DND-41 (cell line): ENCODE results near the gene DDX25.

Experiments used
- ATAC-seq: fragments of 200-7000 bp; cut with Tn5 transposase; 3 replicates; pipeline ENCODE4 v1.9.1; 2021; ENCODE audit warnings: low read depth; ENCODE audit not compliant: insufficient read depth
- DNase-seq: peaks from one replicate; pipeline ENCODE4 v3.0.0-alpha.2; 2020
- H2AFZ ChIP-seq: 2 replicates; pipeline ENCODE4 v1.6.0; 2012; ENCODE audit warnings: low read depth, low read length
- H3K27ac ChIP-seq: 2 replicates; pipeline ENCODE4 v1.5.1; 2012; ENCODE audit warnings: low read length, inconsistent platforms
- H3K27me3 ChIP-seq: fragments of 200-600 bp; sonication (generic); 2 replicates; pipeline ENCODE4 v1.6.0; 2012; ENCODE audit warnings: low read length, mild to moderate bottlenecking, inconsistent platforms; ENCODE audit not compliant: insufficient read depth, poor library complexity
- H3K36me3 ChIP-seq: 2 replicates; pipeline ENCODE4 v1.5.1; 2012; ENCODE audit warnings: low read length, inconsistent platforms; ENCODE audit not compliant: insufficient read depth
- H3K4me1 ChIP-seq: 2 replicates; pipeline ENCODE4 v1.5.1; 2012; ENCODE audit warnings: mild to moderate bottlenecking, low read length; ENCODE audit not compliant: insufficient read depth
- H3K4me2 ChIP-seq: 2 replicates; pipeline ENCODE4 v1.6.0; 2012; ENCODE audit warnings: mild to moderate bottlenecking, moderate library complexity, low read length, inconsistent platforms; ENCODE audit not compliant: insufficient read depth
- H3K4me3 ChIP-seq, 2 experiments: fragments of 200-600 bp in 1 of 2; shearing (Covaris generic) in 1 of 2; 2 replicates each; pipeline ENCODE4 v1.5.1; 2012 to 2016; ENCODE audit warnings: inconsistent platforms in 2 of 2, low read length in 2 of 2, mild to moderate bottlenecking in 2 of 2, low read depth in 1 of 2, moderate library complexity in 1 of 2
- H3K79me2 ChIP-seq: 2 replicates; pipeline ENCODE4 v1.6.0; 2012; ENCODE audit warnings: low read length, inconsistent platforms; ENCODE audit not compliant: insufficient read depth
- H3K9ac ChIP-seq: 2 replicates; pipeline ENCODE4 v1.6.0; 2012; ENCODE audit warnings: low read depth, mild to moderate bottlenecking, inconsistent platforms, low read length, moderate library complexity
- H3K9me3 ChIP-seq: 2 replicates; pipeline ENCODE4 v1.5.1; 2012; ENCODE audit warnings: low read length, moderate library complexity, mild to moderate bottlenecking, inconsistent platforms; ENCODE audit not compliant: insufficient read depth, severe bottlenecking
- H4K20me1 ChIP-seq: 2 replicates; pipeline ENCODE4 v1.6.0; 2012; ENCODE audit warnings: low read length; ENCODE audit not compliant: insufficient read depth
- EZH2 ChIP-seq: IDR thresholded peaks from 3 replicates; pipeline ENCODE4 v1.6.1; 2012; ENCODE audit warnings: borderline replicate concordance, low read depth, mild to moderate bottlenecking, moderate library complexity, low read length, inconsistent platforms; ENCODE audit not compliant: severe bottlenecking
- TF ChIP-seq, protein P1 (sequence below): IDR thresholded peaks from 2 replicates; pipeline ENCODE4 v1.5.1; 2012; ENCODE audit warnings: borderline replicate concordance, low read length, moderate library complexity, mild to moderate bottlenecking; ENCODE audit not compliant: poor library complexity, severe bottlenecking; ENCODE audit errors: extremely low read depth

DDX25 gene

DNA sequence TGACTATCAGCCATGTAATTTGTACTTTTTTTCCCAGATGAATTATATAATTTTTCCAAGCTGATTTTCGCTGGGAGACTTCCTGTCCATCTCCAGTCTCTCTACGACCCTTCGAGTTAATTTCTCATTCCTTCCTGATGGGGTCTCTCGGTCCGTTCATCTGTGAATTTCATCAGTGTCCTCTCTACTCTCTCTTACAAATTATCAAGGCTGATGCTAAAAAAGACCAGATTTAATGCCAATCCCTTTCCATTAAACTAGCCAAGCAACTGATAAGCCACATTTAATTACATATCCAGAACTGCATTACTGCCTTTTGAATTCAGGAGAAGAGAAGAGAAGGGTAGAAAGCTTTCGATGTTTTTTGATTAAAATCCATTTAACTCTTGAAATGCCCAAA is 67.3 kb downstream of the DDX25 start:
- no peak overlapping the region for H3K4me2 ChIP-seq
- H2AFZ ChIP-seq = no peak overlapping the region
- no peak overlapping the region for H3K9ac ChIP-seq
- H3K4me1 ChIP-seq = no peaks in the 10 kb centered on the region; the same call in 1 of the 2 replicates
- H3K9me3 ChIP-seq = no peaks in the 10 kb centered on the region
- TF ChIP-seq EZH2 = no peak
- TF ChIP-seq, protein P1, sequence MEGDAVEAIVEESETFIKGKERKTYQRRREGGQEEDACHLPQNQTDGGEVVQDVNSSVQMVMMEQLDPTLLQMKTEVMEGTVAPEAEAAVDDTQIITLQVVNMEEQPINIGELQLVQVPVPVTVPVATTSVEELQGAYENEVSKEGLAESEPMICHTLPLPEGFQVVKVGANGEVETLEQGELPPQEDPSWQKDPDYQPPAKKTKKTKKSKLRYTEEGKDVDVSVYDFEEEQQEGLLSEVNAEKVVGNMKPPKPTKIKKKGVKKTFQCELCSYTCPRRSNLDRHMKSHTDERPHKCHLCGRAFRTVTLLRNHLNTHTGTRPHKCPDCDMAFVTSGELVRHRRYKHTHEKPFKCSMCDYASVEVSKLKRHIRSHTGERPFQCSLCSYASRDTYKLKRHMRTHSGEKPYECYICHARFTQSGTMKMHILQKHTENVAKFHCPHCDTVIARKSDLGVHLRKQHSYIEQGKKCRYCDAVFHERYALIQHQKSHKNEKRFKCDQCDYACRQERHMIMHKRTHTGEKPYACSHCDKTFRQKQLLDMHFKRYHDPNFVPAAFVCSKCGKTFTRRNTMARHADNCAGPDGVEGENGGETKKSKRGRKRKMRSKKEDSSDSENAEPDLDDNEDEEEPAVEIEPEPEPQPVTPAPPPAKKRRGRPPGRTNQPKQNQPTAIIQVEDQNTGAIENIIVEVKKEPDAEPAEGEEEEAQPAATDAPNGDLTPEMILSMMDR = no peak
- ATAC-seq (no peak), DNase-seq (no peak)
- H3K79me2 ChIP-seq = no peaks in the 10 kb centered on the region
- H3K4me3 ChIP-seq = no peak overlapping the region
- no peaks in the 10 kb centered on the region for H4K20me1 ChIP-seq
- no peak overlapping the region for H3K27ac ChIP-seq
- no peaks in the 10 kb centered on the region for H3K27me3 ChIP-seq
- no peaks in the 10 kb centered on the region for H3K36me3 ChIP-seq

DNA sequence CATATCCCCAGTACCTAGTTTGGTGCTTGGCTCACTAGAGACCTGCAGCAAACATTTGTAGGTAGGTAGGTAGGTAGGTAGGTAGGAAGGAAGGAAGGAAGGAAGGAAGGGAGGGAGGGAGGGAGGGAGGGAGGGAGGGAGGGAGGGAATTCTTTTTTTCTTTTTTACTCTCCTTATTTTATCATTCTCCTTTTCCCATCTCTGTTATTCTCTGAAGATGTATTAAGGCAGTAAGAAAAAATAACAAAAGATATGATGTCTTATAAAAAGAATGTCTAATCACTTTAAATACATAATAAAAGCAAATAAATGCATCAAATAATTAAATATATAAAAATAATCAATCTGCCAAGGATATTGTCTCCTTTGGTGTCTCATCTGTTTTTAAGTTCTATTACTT is 70.0 kb downstream of the DDX25 start:
- Histone ChIP-seq H2AFZ (no peak overlapping the region), H3K4me2 (no peak overlapping the region), H3K4me1 (no peaks in the 10 kb centered on the region), H3K27me3 (no peaks in the 10 kb centered on the region), H3K36me3 (no peaks in the 10 kb centered on the region), H3K79me2 (no peaks in the 10 kb centered on the region), H4K20me1 (no peaks in the 10 kb centered on the region), H3K9ac (no peak overlapping the region), H3K9me3 (no peaks in the 10 kb centered on the region), H3K27ac (no peak overlapping the region), H3K4me3 (no peak overlapping the region)
- ATAC-seq (no peak), DNase-seq (no peak)
- no peak for TF ChIP-seq EZH2
- TF ChIP-seq, protein P1 = no peak

DNA sequence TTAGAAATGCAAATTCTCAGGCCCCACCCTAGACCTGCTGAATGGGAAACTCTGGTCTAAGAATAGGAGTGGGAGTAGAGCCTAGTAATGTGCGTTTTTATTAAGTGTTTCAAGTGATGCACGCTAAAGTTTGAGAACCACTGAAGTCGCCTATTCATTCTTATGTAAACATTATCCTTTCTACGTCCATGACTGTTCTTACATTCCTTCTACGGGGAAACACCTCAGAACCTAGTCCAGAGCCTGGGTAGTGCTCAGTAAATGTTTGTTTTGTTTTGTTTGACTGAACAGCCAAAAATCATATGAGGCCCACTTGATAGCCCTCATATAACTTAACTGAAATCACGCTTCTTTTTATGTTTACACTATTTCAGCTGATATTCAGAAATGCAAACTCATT is 71.3 kb downstream of the DDX25 start:
- Histone ChIP-seq H4K20me1 (no peaks in the 10 kb centered on the region), H3K9ac (no peak overlapping the region), H2AFZ (no peak overlapping the region), H3K79me2 (no peaks in the 10 kb centered on the region), H3K4me2 (no peak overlapping the region), H3K27me3 (no peaks in the 10 kb centered on the region), H3K36me3 (no peaks in the 10 kb centered on the region), H3K4me3 (no peak overlapping the region), H3K9me3 (no peaks in the 10 kb centered on the region), H3K4me1 (peaks cover 6% of the 10 kb centered on the region; the same call in 1 of the 2 replicates), H3K27ac (no peak overlapping the region)
- DNase-seq (no peak), ATAC-seq (no peak)
- TF ChIP-seq EZH2 = no peak
- TF ChIP-seq, protein P1 = no peak

DNA sequence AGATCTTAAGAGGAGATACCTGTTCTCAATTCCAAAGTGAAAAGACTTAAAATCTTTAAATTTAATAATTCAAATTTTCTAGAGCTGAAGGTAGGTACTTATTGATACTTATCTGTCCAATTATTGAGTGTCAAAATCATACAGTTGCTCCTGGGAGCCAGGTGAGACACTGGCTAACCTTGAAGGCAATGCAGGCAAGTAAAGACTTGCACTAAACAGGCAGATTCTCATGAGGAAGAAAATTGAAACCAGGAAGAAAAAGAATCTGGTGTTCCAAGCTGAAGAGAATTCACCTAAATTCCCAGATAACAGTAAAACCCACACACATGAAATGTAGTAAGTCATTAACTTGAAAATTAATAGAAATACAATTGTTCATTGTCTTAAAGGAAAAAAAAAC is 71.8 kb downstream of the DDX25 start:
- Histone ChIP-seq H3K4me2 (no peak overlapping the region), H3K4me3 (no peak overlapping the region), H2AFZ (no peak overlapping the region), H3K4me1 (peaks cover 10% of the 10 kb centered on the region; the same call in 1 of the 2 replicates), H3K36me3 (no peaks in the 10 kb centered on the region), H3K9ac (no peak overlapping the region), H4K20me1 (no peaks in the 10 kb centered on the region), H3K79me2 (no peaks in the 10 kb centered on the region), H3K27me3 (no peaks in the 10 kb centered on the region), H3K9me3 (no peaks in the 10 kb centered on the region), H3K27ac (no peak overlapping the region)
- ATAC-seq (no peak), DNase-seq (no peak)
- TF ChIP-seq, protein P1 = no peak
- no peak for TF ChIP-seq EZH2
